HL-60 (cell line): ENCODE measurements around the gene ADAMTS3.

Experiments
- CTCF ChIP-seq: IDR thresholded peaks from one replicate; pipeline ENCODE4 v1.5.1; 2011; ENCODE audit warnings: low read length, control low read depth, inconsistent platforms; ENCODE audit not compliant: insufficient read depth
- POLR2AphosphoS5 ChIP-seq: IDR thresholded peaks from 2 replicates; pipeline ENCODE4 v1.6.1; 2012; ENCODE audit warnings: low read depth
- REST ChIP-seq: IDR thresholded peaks from 2 replicates; pipeline ENCODE4 v1.6.1; 2012; ENCODE audit warnings: low read depth; ENCODE audit not compliant: insufficient replicate concordance

GRCh38 chr4:72463724-72464123 is 105.3 kb downstream of the ADAMTS3 start:
- no peak for TF ChIP-seq CTCF
- no peak for TF ChIP-seq REST
- no peak for TF ChIP-seq POLR2AphosphoS5
